HCT116 (cell line): ENCODE results near the gene DCDC2. TPM values are rescaled to one million over a fixed set of nuclear protein-coding genes. Genes with fewer than 3 reads are reported as not detected.
"Not testable (repeated sequence)": the region's sequence is repeated elsewhere in the genome, so short reads cannot be mapped to it uniquely, and the experiment has no call there.

Source experiments
- ATAC-seq: fragments of 200-7000 bp; cut with Tn5 transposase; 2 replicates; pipeline ENCODE4 v1.9.1; 2020; ENCODE audit warnings: mild to moderate bottlenecking, moderate library complexity
- BruUV-seq: library from RNA; stranded (reverse); fragments of 400-500 nt; replicated peaks from 2 replicates; lab custom pipeline; 2021; lab: Mats Ljungman, UMichigan
- CTCF ChIA-PET: fragments of 300-600 bp; sonication (Branson Sonifier 250); formaldehyde crosslinking; loops from one replicate; lab custom pipeline; 2021; ENCODE audit warnings: antibody characterized with exemption; lab: Charles Lee
- POLR2A ChIA-PET: fragments of 300-600, 350-600 bp; sonication (Branson Sonifier 250); formaldehyde crosslinking; loops from one replicate; lab custom pipeline; 2021; ENCODE audit warnings: antibody characterized with exemption; lab: Charles Lee
- RAD21 ChIA-PET, 2 experiments: fragments of 300-600 bp; sonication (Branson Sonifier 250); formaldehyde crosslinking; loops; one replicate each; lab custom pipeline; 2023; ENCODE audit warnings: low total read pairs in 2 of 2; ENCODE audit not compliant: uncharacterized antibody in 2 of 2, unreplicated experiment in 2 of 2, low non-redundant PET in 1 of 2; lab: Charles Lee
- DNase-seq: peaks from one replicate; pipeline ENCODE4 v3.0.0-alpha.2; 2010; ENCODE audit warnings: low read depth, low spot score
- H2AFZ ChIP-seq: fragments of 200-600 bp; shearing (Covaris generic), sonication (generic); 2 replicates; pipeline ENCODE4 v1.6.1; 2017; ENCODE audit warnings: low read depth, mixed run types, mixed read lengths, antibody characterized with exemption, low read length; ENCODE audit not compliant: poor library complexity, severe bottlenecking
- H3K27ac ChIP-seq: 2 replicates; pipeline ENCODE4 v1.5.1; 2012; ENCODE audit warnings: low read depth, low read length
- H3K27me3 ChIP-seq: fragments of 200-600 bp; sonication (generic); 2 replicates; pipeline ENCODE4 v1.6.1; 2016; ENCODE audit warnings: mixed run types, low read length, mixed read lengths; ENCODE audit not compliant: insufficient read depth
- H3K36me3 ChIP-seq, 2 experiments: fragments of 200-500 bp in 1 of 2; fragments of 200-600 bp in 1 of 2; sonication (Bioruptor generic) in 1 of 2; sonication (generic) in 1 of 2; 2 replicates each; pipeline versions ENCODE4 v1.5.1 to v1.6.1; 2014 to 2016; ENCODE audit warnings: low read length in 2 of 2, inconsistent platforms in 1 of 2, mixed read lengths in 1 of 2, mixed run types in 1 of 2; ENCODE audit not compliant: insufficient read depth in 2 of 2, control insufficient read depth in 1 of 2
- H3K4me1 ChIP-seq, 2 experiments: fragments of 200-600 bp in 1 of 2; sonication (generic) in 1 of 2; 2 replicates each; pipeline versions ENCODE4 v1.5.1 to v1.6.1; 2012 to 2017; ENCODE audit warnings: low read length in 2 of 2, inconsistent platforms in 1 of 2, mild to moderate bottlenecking in 1 of 2, mixed read lengths in 1 of 2, mixed run types in 1 of 2, moderate library complexity in 1 of 2; ENCODE audit not compliant: insufficient read depth in 2 of 2, control insufficient read depth in 1 of 2
- H3K4me2 ChIP-seq: fragments of 200-600 bp; sonication (generic); 2 replicates; pipeline ENCODE4 v1.6.1; 2017; ENCODE audit warnings: mixed run types, low read length, mixed read lengths
- H3K4me3 ChIP-seq, 2 experiments: fragments of 200-600 bp in 1 of 2; sonication (generic) in 1 of 2; replicated peaks in 1 of 2; 2 replicates each; pipeline ENCODE4 v1.5.1; 2011 to 2016; ENCODE audit warnings: low read length in 2 of 2, control low read depth in 1 of 2, low read depth in 1 of 2, mild to moderate bottlenecking in 1 of 2, mixed read lengths in 1 of 2, mixed run types in 1 of 2
- H3K79me2 ChIP-seq: fragments of 200-600 bp; sonication (generic); 2 replicates; pipeline ENCODE4 v1.6.1; 2017; ENCODE audit warnings: mild to moderate bottlenecking, mixed run types, low read length, moderate library complexity, mixed read lengths; ENCODE audit not compliant: insufficient read depth
- H3K9ac ChIP-seq: fragments of 200-600 bp; sonication (generic); 2 replicates; pipeline ENCODE4 v1.6.1; 2016; ENCODE audit warnings: low read length, mixed read lengths
- H3K9me2 ChIP-seq: fragments of 200-600 bp; sonication (generic), shearing (Covaris generic); 2 replicates; pipeline ENCODE4 v1.6.1; 2017; ENCODE audit warnings: mixed run types, mild to moderate bottlenecking, moderate library complexity; ENCODE audit not compliant: insufficient read depth
- H3K9me3 ChIP-seq, 2 experiments: fragments of 200-500 bp in 1 of 2; fragments of 200-600 bp in 1 of 2; sonication (Bioruptor generic) in 1 of 2; sonication (generic) in 1 of 2; 2 replicates each; pipeline ENCODE4 v1.6.1; 2014 to 2017; ENCODE audit warnings: low read length in 2 of 2, mixed read lengths in 2 of 2, inconsistent platforms in 1 of 2, low read depth in 1 of 2, mild to moderate bottlenecking in 1 of 2, mixed run types in 1 of 2, moderate library complexity in 1 of 2; ENCODE audit not compliant: control insufficient read depth in 1 of 2, insufficient read depth in 1 of 2
- H4K20me1 ChIP-seq: fragments of 200-600 bp; sonication (generic), shearing (Covaris generic); 2 replicates; pipeline ENCODE4 v1.6.1; 2017; ENCODE audit warnings: mixed run types, mild to moderate bottlenecking, moderate library complexity; ENCODE audit not compliant: insufficient read depth
- CBX3 ChIP-seq: IDR thresholded peaks from 2 replicates; pipeline ENCODE4 v1.6.1; 2012; ENCODE audit warnings: low read depth
- EGR1 ChIP-seq: IDR thresholded peaks from 2 replicates; pipeline ENCODE4 v1.6.1; 2012; ENCODE audit warnings: low read depth
- ELF1 ChIP-seq: IDR thresholded peaks from 2 replicates; pipeline ENCODE4 v1.6.1; 2012; ENCODE audit warnings: low read depth, borderline replicate concordance
- EZH2 ChIP-seq: fragments of 200-600 bp; sonication (generic); IDR thresholded peaks from 2 replicates; pipeline ENCODE4 v1.6.1; 2017; ENCODE audit warnings: antibody characterized with exemption, mixed run types
- POLR2AphosphoS5 ChIP-seq: IDR thresholded peaks from 2 replicates; pipeline ENCODE4 v1.6.1; 2011; ENCODE audit warnings: mild to moderate bottlenecking, low read depth, low read length, moderate library complexity
- RAD21 ChIP-seq: IDR thresholded peaks from 2 replicates; pipeline ENCODE4 v1.6.1; 2012; ENCODE audit warnings: low read depth, mild to moderate bottlenecking
- SRF ChIP-seq: IDR thresholded peaks from 2 replicates; pipeline ENCODE4 v1.6.1; 2012; ENCODE audit warnings: low read depth
- YY1 ChIP-seq: IDR thresholded peaks from 2 replicates; pipeline ENCODE4 v1.6.1; 2011; ENCODE audit warnings: low read length, low read depth, moderate library complexity, mild to moderate bottlenecking; ENCODE audit not compliant: insufficient replicate concordance; ENCODE audit errors: extremely low read depth
- intact Hi-C: fragments of 100-400 bp; cut with micrococcal nuclease; formaldehyde crosslinking; loops from 2 replicates; pipeline ENCODE4 v1.10.0; 2022
- total RNA-seq: library from RNA; stranded (reverse); gene quantifications from one replicate; pipeline ENCODE4 v1.2.1, GENCODE V29; 2021; ENCODE audit not compliant: unreplicated experiment
- TF ChIP-seq, protein P1 (sequence below), 3 experiments: fragments of 200-600 bp in 1 of 3; sonication (generic) in 1 of 3; IDR thresholded peaks in 2 of 3; conservative IDR thresholded peaks in 1 of 3; 2 replicates each; pipeline ENCODE4 v1.5.1; 2012 to 2017; ENCODE audit warnings: low read depth in 2 of 3, low read length in 2 of 3, antibody characterized with exemption in 1 of 3, borderline replicate concordance in 1 of 3, control low read depth in 1 of 3, mild to moderate bottlenecking in 1 of 3, mixed read lengths in 1 of 3, mixed run types in 1 of 3, moderate library complexity in 1 of 3; ENCODE audit not compliant: insufficient read depth in 1 of 3
- TF ChIP-seq, protein P2 (sequence below): IDR thresholded peaks from 2 replicates; pipeline ENCODE4 v1.6.1; 2011; ENCODE audit warnings: mild to moderate bottlenecking, low read length, moderate library complexity; ENCODE audit not compliant: insufficient replicate concordance; ENCODE audit errors: extremely low read depth
- TF ChIP-seq, protein P3 (sequence below): IDR thresholded peaks from 2 replicates; pipeline ENCODE4 v1.6.1; 2012

DCDC2 gene
- total RNA-seq, 1 experiment from 2014 or later, result 0.17 TPM

DNA sequence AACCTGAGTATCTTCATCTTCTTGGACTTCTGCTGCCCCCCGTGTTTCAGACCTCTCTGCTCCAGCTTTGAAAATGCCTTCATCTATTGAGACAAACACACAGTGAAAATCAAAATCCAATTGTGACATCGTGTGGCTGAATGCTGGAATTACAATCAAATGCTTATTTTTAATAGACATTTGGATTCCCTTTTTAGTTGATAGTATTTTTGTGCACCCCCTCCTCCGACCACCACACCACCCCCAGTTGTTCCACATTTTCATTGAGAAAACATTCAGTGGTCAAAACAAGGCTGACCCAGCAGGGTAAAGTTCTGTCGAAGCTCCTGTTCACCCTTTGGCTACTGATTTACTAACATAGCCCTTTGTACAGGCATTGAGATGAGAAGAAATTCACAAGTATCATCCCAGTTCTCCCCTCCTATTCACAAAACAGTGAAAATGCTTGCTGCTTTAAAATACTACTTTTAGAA is 152.8 kb downstream of the DCDC2 start:
- CTCF ChIA-PET, result interaction anchor here (0.7 to 2.6 kb wide), 3 partner anchors 8 to 145 kb away, joined by 3 to 17 read pairs (median 3); no protein-coding TSS in a partner anchor
- H3K4me3 ChIP-seq, result no peak overlapping the region
- TF ChIP-seq ELF1 (no peak), EZH2 (no peak), RAD21 (peak; percentile 75), POLR2AphosphoS5 (no peak), CBX3 (no peak), EGR1 (no peak), YY1 (no peak), SRF (no peak)
- TF ChIP-seq, protein P1, sequence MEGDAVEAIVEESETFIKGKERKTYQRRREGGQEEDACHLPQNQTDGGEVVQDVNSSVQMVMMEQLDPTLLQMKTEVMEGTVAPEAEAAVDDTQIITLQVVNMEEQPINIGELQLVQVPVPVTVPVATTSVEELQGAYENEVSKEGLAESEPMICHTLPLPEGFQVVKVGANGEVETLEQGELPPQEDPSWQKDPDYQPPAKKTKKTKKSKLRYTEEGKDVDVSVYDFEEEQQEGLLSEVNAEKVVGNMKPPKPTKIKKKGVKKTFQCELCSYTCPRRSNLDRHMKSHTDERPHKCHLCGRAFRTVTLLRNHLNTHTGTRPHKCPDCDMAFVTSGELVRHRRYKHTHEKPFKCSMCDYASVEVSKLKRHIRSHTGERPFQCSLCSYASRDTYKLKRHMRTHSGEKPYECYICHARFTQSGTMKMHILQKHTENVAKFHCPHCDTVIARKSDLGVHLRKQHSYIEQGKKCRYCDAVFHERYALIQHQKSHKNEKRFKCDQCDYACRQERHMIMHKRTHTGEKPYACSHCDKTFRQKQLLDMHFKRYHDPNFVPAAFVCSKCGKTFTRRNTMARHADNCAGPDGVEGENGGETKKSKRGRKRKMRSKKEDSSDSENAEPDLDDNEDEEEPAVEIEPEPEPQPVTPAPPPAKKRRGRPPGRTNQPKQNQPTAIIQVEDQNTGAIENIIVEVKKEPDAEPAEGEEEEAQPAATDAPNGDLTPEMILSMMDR (IDR thresholded peaks at IDR 0.05 in 2 of 3, conservative IDR thresholded peaks at IDR 0.05 in 1 of 3; ENCODE audit: borderline replicate concordance in 1 of 3, insufficient read depth in 1 of 3, low read depth in 2 of 3, low read length in 2 of 3), result peak; percentile 42 to 67 (median 50); a peak in 4 of 6 replicates
- TF ChIP-seq, protein P2, sequence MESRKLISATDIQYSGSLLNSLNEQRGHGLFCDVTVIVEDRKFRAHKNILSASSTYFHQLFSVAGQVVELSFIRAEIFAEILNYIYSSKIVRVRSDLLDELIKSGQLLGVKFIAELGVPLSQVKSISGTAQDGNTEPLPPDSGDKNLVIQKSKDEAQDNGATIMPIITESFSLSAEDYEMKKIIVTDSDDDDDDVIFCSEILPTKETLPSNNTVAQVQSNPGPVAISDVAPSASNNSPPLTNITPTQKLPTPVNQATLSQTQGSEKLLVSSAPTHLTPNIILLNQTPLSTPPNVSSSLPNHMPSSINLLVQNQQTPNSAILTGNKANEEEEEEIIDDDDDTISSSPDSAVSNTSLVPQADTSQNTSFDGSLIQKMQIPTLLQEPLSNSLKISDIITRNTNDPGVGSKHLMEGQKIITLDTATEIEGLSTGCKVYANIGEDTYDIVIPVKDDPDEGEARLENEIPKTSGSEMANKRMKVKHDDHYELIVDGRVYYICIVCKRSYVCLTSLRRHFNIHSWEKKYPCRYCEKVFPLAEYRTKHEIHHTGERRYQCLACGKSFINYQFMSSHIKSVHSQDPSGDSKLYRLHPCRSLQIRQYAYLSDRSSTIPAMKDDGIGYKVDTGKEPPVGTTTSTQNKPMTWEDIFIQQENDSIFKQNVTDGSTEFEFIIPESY, result no peak
- TF ChIP-seq, protein P3, sequence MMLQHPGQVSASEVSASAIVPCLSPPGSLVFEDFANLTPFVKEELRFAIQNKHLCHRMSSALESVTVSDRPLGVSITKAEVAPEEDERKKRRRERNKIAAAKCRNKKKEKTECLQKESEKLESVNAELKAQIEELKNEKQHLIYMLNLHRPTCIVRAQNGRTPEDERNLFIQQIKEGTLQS, result no peak
- H3K27me3 ChIP-seq, result 0 out of 2 replicates have a peak, but pooled peaks cover 3% of the 10 kb centered on the region
- POLR2A ChIA-PET, result no interaction called here
- no peak overlapping the region for H3K27ac ChIP-seq
- peak; percentile 28 for DNase-seq
- H3K4me1 ChIP-seq, result no peaks in the 10 kb centered on the region
- no peaks in the 10 kb centered on the region for H4K20me1 ChIP-seq
- H2AFZ ChIP-seq, result no peak overlapping the region
- no peaks in the 10 kb centered on the region for H3K9me3 ChIP-seq
- no peak overlapping the region for H3K9ac ChIP-seq
- RAD21 ChIA-PET, result no interaction called here
- no peaks in the 10 kb centered on the region for H3K79me2 ChIP-seq
- intact Hi-C loops, result loop anchor here (1.0 kb wide), 1 partner anchor 141 kb away; no protein-coding TSS in a partner anchor
- no peaks in the 10 kb centered on the region for H3K9me2 ChIP-seq
- BruUV-seq, result no TSS peak
- H3K36me3 ChIP-seq, result no peaks in the 10 kb centered on the region
- peak; percentile 73 for ATAC-seq
- H3K4me2 ChIP-seq, result no peak overlapping the region

DNA sequence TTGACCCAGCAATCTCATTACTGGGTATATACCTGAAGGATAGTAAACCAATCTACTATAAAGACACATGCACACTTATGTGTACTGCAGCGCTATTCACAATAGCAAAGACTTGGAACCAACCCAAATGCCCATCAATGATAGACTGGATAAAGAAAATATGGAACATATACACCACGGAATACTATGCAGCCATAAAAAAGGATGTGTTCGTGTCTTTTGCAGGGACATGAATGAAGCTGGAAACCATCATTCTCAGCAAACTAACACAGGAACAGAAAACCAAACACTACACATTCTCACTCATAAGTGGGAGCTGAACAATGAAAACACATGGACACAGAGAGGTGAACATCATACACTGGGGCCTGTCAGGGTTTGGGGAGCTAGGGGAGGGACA is 153.7 kb downstream of the DCDC2 start:
- H2AFZ ChIP-seq, DNase-seq, H3K36me3 ChIP-seq, RAD21 ChIA-PET, H3K27me3 ChIP-seq, H3K4me1 ChIP-seq, H3K4me3 ChIP-seq, ATAC-seq, H3K9me2 ChIP-seq, H3K9ac ChIP-seq, BruUV-seq, H3K9me3 ChIP-seq, H3K4me2 ChIP-seq, H3K79me2 ChIP-seq, H3K27ac ChIP-seq, H4K20me1 ChIP-seq, intact Hi-C loops, POLR2A ChIA-PET: not testable (repeated sequence)
- CTCF ChIA-PET, result interaction anchor here (0.9 kb wide), 1 partner anchor 71 kb away, joined by 4 read pairs; no protein-coding TSS in a partner anchor
